CD4-positive, alpha-beta T cell treated with Interleukin-21 for 1 hour (primary cell): Measurements from ENCODE around the gene TRIM74.
A peak's percentile ranks its signal among the peaks of the same experiment; 100 is the strongest.
"Not testable (repeated sequence)": the region's sequence is repeated elsewhere in the genome, so short reads cannot be mapped to it uniquely, and the experiment has no call there.

ENCODE experiments used
- DNase-seq: peaks from one replicate; pipeline ENCODE4 v3.0.0-alpha.2; 2020

TRIM74 gene

GRCh38 chr7:72954563-72955198, 14.6 kb downstream of the TRIM74 start:
- DNase-seq: peak; percentile 25

- DNase-seq: not testable (repeated sequence)
Observed at GRCh38 chr7:72953901-72954562, 15.2 kb downstream of the TRIM74 start.

GRCh38 chr7:72950432-72950831, 18.8 kb downstream of the TRIM74 start:
- not testable (repeated sequence) for DNase-seq

- DNase-seq: not testable (repeated sequence)
Observed at GRCh38 chr7:72949686-72950085, 19.6 kb downstream of the TRIM74 start.

GRCh38 chr7:72949276-72949675, 20.0 kb downstream of the TRIM74 start:
- DNase-seq: not testable (repeated sequence)

- DNase-seq: not testable (repeated sequence)
Observed at GRCh38 chr7:72948714-72949113, 20.6 kb downstream of the TRIM74 start.

- not testable (repeated sequence) for DNase-seq
Observed at GRCh38 chr7:72946130-72946745, 23.0 kb downstream of the TRIM74 start.

- not testable (repeated sequence) for DNase-seq
Observed at GRCh38 chr7:72945597-72945996, 23.7 kb downstream of the TRIM74 start.

GRCh38 chr7:72944937-72945336, 24.3 kb downstream of the TRIM74 start:
- DNase-seq: not testable (repeated sequence)

GRCh38 chr7:72942956-72943355, 26.3 kb downstream of the TRIM74 start:
- DNase-seq: not testable (repeated sequence)

- peak; percentile 12 for DNase-seq
Observed at GRCh38 chr7:72942022-72942705, 27.1 kb downstream of the TRIM74 start.

- not testable (repeated sequence) for DNase-seq
Observed at GRCh38 chr7:72928216-72928615, 41.0 kb downstream of the TRIM74 start.

- not testable (repeated sequence) for DNase-seq
Observed at GRCh38 chr7:72927791-72928190, 41.5 kb downstream of the TRIM74 start.

GRCh38 chr7:72925546-72926120, 43.6 kb downstream of the TRIM74 start:
- DNase-seq: no peak

GRCh38 chr7:72924733-72925545, 44.3 kb downstream of the TRIM74 start, which contains the start of gene POM121:
Gene POM121, plus strand, starts transcription at chr7:72925095. Its CDS starts 27 bp downstream, at chr7:72925122.
- peak; percentile 87 for DNase-seq

- DNase-seq: no peak
Observed at GRCh38 chr7:72924386-72924732, 44.9 kb downstream of the TRIM74 start.

GRCh38 chr7:72919256-72919775, 50.0 kb downstream of the TRIM74 start:
- no peak for DNase-seq

GRCh38 chr7:72914756-72915525, 54.3 kb downstream of the TRIM74 start:
- DNase-seq: peak; percentile 67

GRCh38 chr7:72913750-72914149, 55.5 kb downstream of the TRIM74 start:
- DNase-seq: not testable (repeated sequence)

GRCh38 chr7:72911395-72911794, 57.9 kb downstream of the TRIM74 start:
- not testable (repeated sequence) for DNase-seq
